Measurements from ENCODE around the gene RUNX2. TPM values are rescaled to one million over a fixed set of nuclear protein-coding genes. Genes with fewer than 3 reads are reported as not detected.
"Not testable (repeated sequence)": the region's sequence is repeated elsewhere in the genome, so short reads cannot be mapped to it uniquely, and the experiment has no call there.

Gene RUNX2
- polyA plus RNA-seq, 1 donor: 0.66 TPM

- DNase-seq (ENCODE audit: low read depth): no peak
Measured at GRCh38 chr6:45455408-45455807, 127.3 kb downstream of the RUNX2 start.

DNA sequence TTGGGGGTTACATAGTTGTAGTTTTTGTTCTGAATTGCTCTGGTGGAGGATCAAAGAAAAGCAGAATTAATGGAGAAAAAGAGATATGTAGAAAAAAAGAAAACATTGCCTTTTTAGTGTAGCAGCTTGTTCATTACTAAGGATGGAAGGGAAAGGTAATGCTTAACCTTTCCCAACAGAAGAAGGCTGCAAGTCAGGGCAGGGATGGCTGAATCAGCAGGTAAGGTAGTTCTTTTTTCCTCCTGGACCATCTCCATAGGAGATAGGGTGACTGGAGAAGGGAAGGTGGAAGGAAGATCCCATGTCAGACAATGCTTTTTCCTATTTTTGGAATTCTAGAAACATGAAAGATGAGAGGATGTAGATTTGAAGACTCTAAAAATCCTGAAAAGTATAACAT is 129.0 kb downstream of the RUNX2 start:
- no peak for DNase-seq (ENCODE audit: low read depth)

- no peak for DNase-seq (ENCODE audit: low read depth)
Measured at GRCh38 chr6:45458672-45459071, 130.5 kb downstream of the RUNX2 start.

DNA sequence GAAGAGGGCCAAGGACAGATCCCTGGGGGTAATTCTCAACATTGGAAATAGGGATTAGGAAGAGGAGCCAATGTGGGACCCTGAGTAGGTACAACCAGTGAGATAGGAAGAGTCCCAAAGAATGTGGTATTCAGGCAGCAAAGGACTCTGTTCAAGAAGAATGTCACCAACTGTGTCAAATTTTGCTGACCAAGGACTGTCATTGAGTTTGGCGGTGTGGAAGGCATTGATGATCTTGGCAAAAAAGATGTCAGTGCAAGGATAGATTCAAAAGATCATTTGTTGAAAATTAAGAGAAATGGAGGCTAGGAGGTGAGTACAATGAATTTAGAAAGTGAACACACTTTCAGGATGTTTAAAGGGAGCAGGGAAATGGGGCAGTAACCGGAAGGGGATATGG is 132.0 kb downstream of the RUNX2 start:
- DNase-seq (ENCODE audit: low read depth): no peak

- no peak for DNase-seq (ENCODE audit: low read depth)
Measured at GRCh38 chr6:45461486-45461885, 133.4 kb downstream of the RUNX2 start.

DNA sequence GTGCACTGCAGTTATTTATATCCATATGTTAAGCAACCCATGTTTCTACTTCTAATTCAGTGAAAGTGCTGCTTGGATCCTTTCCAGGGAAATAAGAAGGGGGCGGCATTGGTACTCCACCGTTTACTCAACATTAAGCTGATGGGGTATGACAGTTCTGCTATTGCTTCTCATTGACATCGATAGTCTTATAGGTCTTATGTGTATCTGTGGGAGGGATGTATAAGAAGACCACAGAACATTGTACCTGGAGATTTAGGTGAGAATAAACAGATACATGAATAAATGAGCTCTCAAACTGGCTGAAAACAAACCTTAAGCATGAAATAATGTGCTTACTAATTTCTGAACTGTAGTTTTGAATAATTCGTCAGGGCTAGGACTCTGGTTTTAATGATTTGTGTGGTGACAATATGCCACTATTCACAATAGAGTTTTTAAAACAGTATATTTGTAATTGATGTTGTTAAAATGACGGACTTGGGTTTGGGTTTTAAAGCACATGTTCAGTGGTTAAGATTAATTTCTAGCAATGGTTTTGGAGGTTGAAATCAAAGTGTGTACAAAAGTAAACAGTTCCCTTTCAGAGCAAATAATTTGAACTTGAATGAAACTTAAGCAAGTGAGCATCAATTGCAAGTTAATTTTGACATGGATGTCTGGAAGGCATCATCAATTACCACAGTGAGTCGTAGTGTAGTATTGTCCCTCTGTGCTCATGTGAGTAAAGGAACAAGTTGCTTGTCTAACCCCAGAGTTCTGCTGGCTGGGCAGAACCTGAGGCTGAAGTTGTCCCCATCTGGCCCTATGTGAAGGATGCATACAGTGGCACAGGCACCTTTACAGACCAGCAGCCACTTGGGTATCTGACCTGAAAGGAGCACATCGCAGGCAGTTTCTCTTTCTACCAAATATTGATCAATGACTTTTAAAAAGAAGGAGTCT is 134.3 kb downstream of the RUNX2 start:
- DNase-seq (ENCODE audit: low read depth): no peak

GRCh38 chr6:45464685-45465084 is 136.6 kb downstream of the RUNX2 start:
- no peak for DNase-seq (ENCODE audit: low read depth)

DNA sequence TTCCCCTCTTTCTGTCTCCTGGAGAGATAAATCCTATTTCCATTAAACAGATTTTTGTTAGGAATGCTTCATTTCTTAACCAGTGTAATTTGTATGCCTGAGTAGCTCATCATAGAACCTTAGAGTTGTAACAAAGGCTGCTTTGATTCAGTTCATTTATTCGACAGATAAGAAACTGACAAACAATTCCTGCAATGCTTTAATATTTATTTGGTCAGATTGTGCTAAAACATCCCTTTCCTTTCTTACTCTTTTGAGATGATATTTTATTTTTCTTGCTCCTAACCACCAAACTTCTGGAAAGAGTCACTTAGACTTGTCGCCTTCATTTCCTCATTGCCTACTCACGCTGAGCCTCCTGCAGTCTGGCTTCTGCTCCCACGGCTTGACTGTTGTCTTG is 138.6 kb downstream of the RUNX2 start:
- no peak for DNase-seq (ENCODE audit: low read depth)

GRCh38 chr6:45467417-45467816 is 139.3 kb downstream of the RUNX2 start:
- DNase-seq (ENCODE audit: low read depth): not testable (repeated sequence)

GRCh38 chr6:45467853-45468252 is 139.7 kb downstream of the RUNX2 start:
- no peak for DNase-seq (ENCODE audit: low read depth)

GRCh38 chr6:45469663-45470062 is 141.5 kb downstream of the RUNX2 start:
- DNase-seq (ENCODE audit: low read depth): no peak

DNA sequence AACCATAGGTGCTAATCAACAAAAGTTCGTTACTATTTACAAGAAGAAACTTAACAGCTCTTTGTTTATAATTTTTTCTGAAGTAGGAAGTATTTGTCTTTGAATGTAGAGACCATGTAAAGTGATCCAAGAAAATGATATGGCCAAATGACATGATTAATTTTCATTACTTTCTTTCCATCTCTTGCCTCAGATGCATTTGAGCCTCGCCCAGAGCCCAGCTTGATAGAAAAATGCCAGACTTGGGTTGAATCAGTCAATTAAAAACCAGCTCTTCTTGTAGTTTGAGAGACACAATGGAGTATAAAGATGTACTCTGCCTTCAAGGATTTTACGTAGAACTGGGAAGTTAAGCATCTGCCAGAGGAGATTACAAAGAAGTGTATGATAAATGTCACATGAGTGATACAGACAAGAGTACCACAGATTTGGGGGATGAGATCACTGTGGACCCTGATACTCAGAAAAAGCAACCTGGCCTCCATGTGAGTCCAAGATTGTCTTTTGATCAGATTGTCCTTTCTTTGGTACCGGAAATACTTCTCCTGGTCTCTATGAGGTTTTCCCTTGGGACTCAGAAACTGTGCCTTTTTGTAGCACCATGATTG is 142.1 kb downstream of the RUNX2 start:
- no peak for DNase-seq (ENCODE audit: low read depth)

GRCh38 chr6:45472382-45472781 is 144.3 kb downstream of the RUNX2 start:
- DNase-seq (ENCODE audit: low read depth): no peak

DNA sequence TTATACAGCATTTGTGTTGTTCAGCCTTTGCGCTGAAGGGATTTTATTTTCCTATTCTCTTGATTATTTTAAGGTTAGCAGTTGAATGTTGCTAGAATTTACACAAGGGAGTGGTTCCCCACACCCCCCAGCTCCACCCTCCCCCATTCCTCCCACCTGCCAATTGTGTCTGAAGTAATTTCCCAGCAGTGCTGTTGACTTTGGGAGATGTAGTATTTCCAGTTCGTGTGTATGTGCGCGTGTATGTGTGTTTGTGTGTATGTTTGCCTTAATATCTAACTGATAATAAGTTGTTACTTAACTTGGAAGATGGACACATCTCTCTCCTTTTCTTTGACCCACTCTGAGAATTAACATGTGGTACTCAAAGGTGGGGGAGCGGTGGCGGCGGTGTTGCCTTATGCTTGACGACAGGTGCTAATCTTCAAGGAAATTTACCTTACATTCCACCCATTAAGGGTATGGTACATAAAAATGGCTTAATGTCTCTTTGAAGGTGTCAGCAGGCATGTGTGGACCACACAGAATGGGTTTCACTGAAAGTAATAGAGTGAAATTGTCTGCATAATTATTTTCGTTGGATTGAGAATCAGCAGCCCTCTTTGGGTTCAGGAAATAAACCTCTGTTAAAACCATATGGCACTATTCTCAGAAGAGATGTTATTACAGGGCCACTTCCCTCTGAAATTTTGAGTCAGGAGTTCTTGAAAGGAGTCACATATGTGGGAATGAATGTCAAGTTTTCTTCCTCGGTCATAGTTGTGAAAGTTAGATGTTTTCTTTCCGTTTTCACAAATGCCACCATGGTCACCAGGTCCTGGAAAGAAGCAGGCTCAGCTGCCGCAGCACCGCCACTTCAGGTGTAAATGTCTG is 145.2 kb downstream of the RUNX2 start:
- no peak for DNase-seq (ENCODE audit: low read depth)

GRCh38 chr6:45474376-45474775 is 146.2 kb downstream of the RUNX2 start:
- no peak for DNase-seq (ENCODE audit: low read depth)

GRCh38 chr6:45476341-45476740 is 148.2 kb downstream of the RUNX2 start:
- DNase-seq (ENCODE audit: low read depth): no peak

DNA sequence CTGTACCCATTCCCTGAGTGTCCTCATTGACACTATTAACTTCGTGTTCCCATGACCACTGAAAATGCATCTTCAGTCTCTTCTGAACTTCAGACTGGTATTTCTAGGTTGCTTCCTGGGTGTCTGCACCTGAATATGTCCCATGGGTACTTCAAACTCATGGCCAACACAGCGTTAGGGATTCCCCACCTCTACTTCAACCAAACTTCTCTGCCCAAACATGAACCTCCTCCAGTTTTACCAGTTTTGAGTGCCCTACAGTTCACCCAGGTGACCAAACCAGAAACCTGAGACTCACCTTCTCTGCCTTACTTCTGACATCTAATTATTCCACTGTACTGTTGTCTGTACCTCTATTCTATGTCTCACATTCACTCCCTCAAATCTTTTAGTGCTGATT is 149.1 kb downstream of the RUNX2 start:
- DNase-seq (ENCODE audit: low read depth): no peak

- no peak for DNase-seq (ENCODE audit: low read depth)
Measured at GRCh38 chr6:45477790-45478189, 149.7 kb downstream of the RUNX2 start.

GRCh38 chr6:45478240-45478639 is 150.1 kb downstream of the RUNX2 start:
- no peak for DNase-seq (ENCODE audit: low read depth)

- DNase-seq (ENCODE audit: low read depth): no peak
Measured at GRCh38 chr6:45479834-45480751, 152.0 kb downstream of the RUNX2 start.

GRCh38 chr6:45480752-45481415 is 152.8 kb downstream of the RUNX2 start:
- DNase-seq (ENCODE audit: low read depth): no peak

All from forelimb muscle (tissue), 1 donor.